OCI-M2 (cell line): Measurements from ENCODE around the gene GNA15.

ENCODE experiments used
- DNase-seq: peaks from one replicate; lab custom pipeline; 2025; ENCODE audit not compliant: unreplicated experiment; lab: John Stamatoyannopoulos, UW

Gene GNA15

DNA sequence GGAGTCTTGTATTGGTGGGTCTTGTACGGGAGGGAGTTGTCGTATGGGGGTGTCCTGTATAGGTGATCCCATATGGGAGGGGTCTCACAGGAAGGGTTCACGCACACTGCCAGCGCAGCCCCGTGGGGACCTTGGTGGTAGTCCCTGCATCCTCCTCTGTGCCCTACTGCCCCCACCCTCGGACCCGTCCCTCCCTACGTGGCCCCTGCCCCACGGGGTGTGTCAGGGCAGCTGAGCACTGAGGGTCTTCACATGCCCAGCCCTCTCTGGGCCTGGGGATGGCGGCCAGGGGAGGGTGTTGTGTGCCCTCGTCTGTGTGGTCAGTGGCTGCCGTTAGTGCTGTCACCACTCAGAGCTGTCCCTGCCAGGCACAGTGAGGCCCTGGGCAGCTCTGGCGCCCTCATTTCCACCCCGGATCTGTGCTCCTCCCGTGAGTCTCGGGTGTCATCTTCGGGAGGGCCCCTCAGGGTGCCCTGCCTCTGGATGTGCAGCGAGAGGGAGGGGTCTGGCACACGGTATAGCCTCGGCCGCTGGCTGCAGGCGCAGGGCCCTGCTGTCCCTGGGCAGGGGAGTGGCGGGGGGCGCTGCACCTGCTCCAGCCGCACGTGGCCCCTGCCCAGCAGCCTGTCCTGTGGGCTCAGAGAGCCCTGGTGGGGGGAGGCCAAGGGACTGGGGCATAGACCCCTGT, 16.0 kb upstream of the GNA15 start:
- no peak for DNase-seq

DNA sequence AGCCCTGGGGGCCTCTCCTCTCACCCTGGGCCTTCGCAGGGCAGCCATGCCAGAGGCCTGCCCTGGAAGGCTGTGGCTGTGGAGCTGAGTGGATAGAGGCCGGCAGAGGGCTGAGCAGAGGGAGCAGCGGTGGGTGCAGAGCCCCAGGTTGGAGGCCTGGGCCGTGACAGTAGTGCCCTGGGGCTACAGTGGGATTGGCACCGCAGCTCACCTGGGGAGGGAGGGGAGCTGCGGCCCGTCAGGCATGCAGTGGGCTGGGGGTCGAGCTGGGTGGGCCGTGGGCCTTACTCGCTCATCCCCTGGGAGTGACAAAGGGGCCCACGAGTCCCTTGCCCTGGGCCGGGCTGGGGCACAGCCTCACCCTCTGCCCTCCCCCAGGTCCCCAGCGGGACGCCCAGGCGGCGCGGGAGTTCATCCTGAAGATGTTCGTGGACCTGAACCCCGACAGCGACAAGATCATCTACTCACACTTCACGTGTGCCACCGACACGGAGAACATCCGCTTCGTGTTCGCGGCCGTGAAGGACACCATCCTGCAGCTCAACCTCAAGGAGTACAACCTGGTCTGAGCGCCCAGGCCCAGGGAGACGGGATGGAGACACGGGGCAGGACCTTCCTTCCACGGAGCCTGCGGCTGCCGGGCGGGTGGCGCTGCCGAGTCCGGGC, 15.1 kb upstream of the GNA15 start:
- no peak for DNase-seq

DNA sequence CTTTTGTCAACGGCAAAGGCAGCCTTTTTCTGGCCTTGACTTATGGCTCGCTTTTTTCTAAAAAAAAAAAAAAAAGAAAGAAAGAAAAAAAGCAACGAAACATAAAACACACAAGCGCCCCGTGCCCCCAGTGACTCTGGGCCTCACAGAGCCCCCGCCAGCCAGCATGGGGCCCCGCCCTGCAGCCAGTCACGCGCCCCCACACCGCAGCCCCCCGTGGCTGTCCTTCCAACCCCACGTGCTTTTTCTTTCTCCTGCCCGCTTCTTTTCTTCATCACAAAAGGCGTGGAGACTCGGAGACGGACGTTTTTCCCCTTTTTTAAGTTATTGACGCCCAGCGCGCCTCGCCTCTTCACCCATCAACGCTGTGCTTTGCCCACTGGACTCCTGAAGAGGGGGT, 14.4 kb upstream of the GNA15 start:
- no peak for DNase-seq

DNA sequence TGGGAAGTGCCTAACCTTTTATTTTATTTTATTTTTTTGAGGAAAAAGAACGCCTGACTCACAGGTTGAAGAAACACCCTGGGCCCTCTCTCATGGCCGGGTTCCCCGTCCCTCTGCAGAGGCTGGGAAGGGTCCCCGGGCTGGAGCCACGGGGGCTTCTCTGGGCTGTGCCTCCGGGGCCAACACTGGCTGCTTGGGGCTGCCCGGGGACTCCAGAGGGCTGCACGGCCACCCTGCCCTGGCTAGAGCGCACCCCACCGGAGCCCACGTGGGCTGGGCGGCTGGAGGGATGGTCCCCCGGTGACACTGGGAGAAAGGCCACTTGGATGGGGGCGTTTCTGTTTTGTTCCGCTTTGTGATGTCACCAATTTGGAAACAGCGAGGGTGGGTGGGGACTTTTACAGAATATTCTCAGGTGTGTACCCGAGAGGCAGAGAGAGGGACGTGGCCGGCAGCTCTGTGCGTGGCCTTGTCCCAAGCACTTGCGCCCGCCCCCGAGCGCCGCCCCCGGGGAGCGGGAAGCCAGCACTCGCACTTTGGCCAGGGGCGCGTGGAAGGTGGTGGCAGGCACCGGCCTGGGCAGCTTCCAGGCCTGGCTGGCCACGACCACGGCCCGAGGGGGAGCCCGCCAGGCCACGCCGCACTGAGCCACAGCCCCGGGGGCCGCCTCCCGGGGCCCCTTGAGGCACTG, 13.9 kb upstream of the GNA15 start:
- no peak for DNase-seq

DNA sequence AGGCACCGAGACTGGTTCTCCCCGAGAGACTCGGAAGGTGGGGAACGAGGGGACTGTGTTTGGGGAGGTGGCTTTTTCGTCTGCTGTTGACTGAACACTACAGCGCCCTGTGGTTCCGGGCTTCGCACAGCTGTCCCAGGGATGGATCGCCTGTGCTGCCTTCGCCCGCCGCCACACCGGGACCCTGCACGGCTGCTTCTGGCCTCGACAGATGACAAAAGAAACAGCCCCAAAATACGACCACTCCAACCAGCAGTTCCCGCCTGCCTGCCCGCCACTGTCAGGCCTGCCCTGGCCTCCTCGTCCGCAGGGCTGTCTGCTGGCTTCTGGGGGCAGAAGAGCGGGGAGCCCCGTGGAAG, 13.3 kb upstream of the GNA15 start:
- DNase-seq: no peak

DNA sequence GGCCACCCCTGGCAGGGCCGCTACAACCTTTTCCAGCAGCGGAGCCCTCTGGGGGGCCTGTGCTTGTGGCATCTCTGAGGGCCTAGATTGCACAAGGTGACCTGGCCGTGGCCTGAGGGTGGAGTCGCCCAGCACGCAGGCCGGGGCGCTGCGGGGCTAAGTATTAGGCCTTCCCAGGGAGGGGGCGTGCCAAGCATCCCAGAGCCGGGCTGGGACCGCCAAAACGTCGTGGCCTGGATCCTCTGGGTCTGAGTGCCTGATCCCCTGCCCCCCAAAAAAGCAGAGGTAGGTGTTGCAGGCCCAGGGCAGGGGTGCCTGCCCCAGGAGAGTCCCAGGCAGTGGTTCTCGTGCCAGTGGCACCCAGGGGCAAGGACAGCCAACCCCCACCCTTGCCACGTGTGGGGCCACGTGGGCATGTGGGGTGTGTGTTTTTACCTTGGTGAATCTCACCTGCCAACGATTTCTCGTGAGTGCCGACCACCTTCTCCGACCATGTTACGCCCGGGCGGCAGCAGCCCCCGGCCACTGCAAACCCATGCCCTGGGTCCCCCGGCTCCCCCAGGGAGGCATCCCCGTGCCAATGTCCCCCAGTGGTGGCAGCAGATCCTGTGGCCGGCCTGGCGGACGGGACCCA, 12.6 kb upstream of the GNA15 start:
- DNase-seq: no peak

DNA sequence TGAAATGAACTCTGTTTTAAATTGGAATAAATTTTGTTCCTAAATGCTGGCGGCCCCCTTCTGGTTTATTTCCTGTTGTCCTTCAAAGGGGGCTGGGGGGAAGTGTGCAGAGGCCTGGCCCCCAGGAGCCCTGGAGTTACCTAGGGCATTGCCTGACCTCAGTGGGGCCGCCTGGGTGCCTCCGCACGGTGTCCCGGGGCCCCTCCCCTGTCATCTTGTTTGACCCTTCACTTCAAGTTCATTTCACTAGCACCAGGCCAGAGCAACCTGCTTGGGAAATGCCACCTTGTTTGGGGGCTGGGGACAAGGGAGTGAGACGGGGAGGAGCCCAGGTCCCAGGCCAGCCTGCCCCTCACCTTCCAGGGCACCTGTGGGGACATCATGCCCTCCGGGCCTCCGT, 11.9 kb upstream of the GNA15 start:
- no peak for DNase-seq

DNA sequence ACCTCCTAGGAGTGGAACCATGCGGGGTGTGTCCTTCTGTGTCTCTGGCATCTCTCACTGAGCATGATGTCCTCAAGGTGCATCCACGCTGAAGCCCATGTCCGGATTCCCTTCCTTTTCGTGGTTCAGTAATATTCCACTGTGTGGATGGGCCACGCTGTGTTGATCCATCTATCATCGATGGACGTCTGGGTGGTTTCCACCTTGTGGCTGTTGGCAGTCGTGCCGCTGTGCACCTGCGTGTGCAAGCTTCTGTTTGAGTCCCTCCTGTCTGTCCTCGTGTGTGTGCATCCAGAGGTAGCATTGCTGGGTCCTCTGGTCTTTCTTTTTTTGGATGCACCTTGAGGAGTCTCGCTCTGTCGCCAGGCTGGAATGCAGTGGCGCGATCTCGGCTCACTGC, 11.2 kb upstream of the GNA15 start:
- no peak for DNase-seq

DNA sequence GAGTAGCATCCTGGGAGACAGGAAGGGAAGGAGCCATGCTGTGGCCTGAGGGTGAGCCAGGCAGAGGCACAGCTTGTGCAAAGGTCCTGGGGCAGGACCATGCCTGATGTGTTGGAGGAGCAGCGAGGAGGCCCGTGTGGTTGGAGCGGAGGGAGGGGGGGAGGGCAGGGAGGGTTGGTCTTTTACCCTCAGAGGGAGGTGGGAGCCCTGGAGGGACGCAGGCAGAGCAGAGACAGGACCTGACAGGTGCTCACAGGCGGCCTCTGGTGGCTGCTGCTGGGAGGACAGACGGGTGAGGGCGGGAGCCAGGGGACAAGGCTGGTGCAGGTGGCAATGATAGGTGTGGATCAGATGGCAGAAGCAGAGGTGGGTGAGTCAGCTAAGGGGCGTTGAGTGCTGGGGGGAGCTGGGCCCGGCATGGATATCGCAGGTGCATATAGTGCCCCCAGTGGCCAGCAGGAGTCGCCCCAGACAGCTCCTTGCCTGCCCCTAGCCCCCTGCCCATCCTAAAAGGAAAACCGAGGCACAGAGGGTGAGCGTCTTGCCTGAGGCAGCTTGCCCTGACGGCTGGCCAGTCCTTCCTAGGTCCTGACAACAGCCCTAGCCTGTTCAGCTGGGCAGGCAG, 9.8 kb upstream of the GNA15 start:
- DNase-seq: no peak

DNA sequence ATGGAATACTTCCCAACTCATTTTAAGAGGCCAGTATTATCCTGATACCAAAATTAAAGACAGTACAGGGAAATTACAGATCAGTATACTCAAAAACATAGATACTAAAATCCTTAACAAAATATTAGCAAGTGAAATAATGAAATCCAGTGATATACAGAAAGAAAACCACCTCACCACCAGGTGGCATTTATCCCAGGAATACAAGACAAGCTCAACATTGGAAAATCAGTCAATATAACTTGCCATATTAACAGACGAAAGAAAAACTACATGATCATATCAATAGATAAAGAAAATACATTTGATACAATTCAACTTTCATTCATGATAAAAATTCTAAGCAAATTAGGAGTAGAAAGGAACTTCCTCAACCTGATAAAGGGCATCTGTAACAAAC, 6.7 kb upstream of the GNA15 start:
- no peak for DNase-seq

DNA sequence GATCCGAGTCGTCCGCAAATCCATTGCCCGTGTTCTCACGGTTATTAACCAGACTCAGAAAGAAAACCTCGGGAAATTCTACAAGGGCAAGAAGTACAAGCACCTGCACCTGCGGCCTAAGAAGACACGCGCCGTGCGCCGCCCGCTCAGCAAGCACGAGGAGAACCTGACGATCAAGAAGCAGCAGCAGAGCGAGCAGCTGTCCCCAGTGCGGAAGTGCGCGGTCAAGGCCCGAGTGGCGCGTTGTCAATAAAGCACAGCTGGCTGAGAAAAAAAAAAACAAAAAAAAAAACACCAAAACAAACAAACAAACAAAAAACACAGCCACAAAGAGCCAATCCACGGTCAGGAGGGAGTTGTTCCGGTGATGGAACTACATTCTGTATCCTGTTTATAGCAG, 4.7 kb upstream of the GNA15 start:
- no peak for DNase-seq

DNA sequence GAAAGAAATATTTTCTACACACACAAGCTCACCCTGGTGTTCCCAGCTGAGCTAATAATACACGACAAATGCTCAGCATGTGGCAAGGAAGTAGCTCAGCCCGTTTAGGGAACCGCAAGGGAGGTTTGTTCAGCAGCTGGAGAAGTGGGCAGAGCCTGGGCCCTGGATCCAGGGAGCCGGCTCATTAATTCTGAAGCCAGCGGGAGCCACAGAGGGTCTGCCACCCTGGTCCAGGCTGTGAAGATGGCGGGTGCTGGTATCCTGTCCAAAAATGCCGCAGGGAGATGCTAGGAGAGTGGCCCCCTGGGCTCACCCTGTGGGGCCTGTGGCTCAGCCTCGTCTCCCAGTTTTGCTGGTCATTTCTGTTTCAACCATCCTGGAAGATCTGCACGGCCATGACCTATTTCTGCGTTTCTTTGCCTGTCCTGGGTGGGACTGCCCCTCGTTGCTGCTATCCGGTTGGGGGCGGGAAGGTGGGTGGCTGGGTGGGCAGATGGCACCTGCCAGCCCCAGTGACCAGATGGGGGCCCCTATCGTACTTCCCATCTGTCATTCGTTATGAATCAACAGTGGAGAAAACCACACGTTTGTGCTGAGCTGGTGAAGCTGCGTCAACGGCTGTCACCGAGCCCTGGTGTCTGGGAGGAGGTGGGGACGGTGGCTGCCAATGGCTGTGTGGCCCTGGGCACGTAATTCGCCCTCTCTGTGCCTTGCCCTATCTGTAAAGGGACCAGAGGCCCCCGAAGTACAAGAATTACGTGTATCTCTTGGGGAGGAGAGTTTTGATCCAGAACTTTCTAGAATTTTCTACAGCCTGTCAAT, 2.7 kb upstream of the GNA15 start:
- DNase-seq: no peak

DNA sequence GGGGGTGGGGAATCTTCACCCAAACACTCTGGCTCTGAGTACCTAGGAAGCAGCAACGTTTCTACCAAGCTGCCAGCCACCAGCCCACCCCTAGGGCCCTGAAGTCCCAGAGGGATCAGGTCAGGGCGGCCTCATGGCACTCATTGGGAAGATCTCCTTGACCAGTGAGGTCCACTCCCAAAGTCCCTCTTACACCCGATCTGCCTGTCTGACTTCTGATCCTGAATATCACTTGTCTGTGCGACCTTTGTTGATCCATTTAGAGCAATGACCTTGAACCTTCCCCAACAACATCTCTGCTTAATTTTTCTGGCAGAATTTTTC, 2.1 kb upstream of the GNA15 start:
- no peak for DNase-seq

DNA sequence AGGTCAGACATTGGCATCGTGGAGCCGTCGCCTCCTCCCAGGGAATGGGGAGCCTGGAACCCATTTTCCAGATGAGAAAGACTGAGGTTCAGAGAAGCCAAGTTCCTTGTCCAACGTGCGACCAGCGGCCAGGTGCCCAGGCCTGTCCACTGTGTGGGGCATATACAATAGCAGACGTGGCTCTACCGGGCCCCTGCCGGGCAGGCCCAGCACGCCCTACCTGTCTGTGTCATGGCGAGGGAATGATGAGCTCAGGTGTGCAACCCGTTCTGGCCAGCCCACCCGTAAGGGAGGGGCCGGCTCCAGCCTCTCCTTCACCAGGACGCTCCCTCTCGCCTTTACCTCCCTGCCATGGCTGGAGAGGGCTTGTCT, 837 bp downstream of the GNA15 start:
- no peak for DNase-seq

DNA sequence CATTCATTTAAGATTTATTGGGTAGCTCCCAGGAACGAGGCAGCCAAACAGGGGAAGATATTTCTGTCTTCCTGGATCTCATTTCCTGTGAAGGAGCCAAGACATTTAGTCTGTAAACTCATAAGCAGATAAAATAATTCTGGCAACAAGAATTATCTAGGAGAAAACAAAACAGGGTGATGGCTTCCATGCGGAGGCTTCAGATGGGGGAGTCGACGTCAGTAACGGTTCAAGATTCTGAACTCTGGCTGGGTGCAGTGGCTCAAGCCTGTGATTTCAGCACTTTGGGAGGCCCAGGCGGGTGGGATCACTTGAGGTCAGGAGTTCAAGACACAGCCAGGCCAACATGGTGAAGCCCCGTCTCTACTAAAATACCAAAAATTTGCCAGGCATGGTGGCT, 1.3 kb downstream of the GNA15 start:
- no peak for DNase-seq

DNA sequence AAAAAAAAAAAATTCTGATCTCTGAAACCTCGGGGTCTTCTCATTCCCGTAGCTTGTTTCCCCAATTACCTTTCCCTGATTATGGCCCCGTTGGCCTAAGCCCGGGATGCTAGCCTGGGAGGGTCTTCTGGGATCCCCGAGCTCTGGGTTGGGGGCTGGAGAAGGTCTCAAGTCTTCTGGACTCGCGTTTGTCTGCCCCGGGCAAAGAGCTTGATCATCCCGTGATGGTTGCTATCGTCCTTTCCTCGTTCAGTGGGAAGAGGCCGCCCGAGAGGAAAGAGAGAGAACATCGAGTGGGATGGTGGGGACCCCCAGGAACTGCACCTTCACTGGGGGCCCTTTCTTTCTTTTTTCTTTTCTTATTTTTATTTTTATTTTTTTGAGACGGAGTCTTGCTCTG, 2.4 kb downstream of the GNA15 start:
- no peak for DNase-seq

DNA sequence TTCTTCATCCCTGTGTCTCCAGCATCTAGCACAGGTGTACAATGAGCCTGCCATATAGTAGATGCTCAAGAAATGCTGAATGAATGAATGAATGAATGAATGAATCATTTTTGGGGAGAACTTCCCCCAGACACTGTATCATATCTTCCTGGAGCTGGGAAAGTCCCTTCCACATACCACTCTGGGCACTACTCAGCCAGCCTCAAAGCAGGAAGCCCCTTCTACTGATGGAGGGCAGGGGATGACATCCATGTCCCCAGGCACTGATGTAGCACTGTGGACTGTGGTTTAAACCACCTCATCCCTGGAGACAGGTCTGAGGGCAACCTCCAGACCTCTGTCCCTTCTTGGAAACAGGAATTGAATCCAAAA, 4.8 kb downstream of the GNA15 start:
- no peak for DNase-seq

DNA sequence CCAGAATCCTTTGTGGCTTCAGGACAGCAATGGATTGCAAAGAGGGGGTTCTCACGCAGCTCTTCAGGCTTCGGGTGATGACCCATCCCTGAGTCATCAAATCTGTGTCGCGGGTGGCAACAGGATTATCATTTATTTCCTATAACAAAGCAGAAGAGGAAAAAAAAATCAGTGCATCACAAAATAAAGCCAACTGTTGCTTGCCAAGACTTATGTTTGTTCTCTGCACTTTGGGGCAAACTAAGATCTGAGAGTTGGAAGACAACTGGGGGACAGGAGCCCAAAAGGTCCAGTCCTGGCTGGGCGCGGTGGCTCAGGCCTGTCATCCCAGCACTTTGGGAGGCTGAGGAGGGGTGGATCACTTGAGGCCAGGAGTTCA, 6.4 kb downstream of the GNA15 start:
- DNase-seq: no peak

DNA sequence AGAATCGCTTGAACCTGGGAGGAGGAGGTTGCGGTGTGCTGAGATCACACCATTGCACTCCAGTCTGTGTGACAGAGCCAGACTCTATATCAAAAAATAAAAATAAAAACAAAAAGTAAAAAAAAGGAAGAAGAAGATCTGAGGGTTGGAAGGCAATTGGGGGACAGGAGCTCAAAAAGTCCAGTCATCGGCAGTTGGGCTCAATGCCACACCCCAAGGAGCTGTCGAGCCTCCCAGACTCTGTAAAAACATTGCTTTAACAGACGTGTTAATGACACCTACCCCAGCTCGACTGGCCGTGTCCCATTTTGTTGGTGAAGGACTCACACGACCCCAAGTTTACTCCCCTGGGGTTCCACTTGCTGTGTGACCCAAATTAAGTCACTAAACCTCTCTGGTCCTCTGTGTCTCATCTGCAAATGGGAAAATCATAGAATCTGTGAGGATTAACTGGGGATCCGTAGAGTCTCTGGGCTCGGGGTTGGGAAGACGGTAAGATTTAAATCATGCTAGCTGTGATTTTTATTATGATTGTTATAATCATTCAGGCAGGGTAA, 7.0 kb downstream of the GNA15 start:
- DNase-seq: no peak

DNA sequence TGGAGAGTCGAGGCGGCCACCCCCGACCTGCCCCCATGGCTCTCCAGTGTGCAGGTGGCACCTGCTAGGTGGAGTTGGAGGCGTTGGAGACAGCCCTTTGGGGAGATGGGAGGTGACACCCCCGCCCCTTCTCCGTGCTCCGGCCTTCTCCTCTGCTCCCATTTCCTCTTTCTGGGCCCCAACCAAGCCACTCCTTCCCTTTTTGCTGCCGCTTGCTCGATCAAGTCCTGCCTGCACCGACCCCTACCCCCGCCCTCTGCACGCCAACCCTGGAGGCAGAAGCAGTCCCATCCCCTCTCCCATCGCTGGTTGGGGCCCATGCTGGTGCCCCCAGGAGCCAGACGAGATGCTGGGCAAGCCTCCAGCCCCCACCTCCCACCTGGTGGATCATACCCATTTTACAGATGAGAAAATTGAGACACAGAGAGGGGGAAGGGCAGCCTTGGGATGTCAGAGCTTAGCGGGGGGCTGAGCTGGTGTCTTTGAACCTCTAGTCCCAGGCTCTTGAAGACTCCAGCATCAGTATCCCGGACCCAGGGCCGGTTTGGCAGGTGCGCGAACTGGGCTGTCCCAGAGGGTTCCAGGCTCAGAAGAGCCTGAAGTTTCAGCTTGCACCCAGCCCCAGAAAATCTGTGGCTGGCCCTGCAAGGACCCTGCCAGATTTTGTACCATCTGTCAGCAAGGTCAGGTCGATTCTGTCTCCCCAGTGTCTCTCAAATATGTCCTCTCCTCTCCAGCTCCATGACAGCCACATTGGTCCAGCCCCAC, 10.3 kb downstream of the GNA15 start:
- DNase-seq: no peak
